Sigmoid colon (tissue), 4 donors: ENCODE results near the gene ADM.

Experiments used
- CTCF ChIP-seq, 4 experiments: fragments of 450-650 bp in 3 of 4; fragments of 200-600 bp in 1 of 4; IDR thresholded peaks; one replicate each; pipeline ENCODE4 v1.5.1; 2016 to 2019; ENCODE audit warnings: antibody characterized with exemption in 4 of 4, mild to moderate bottlenecking in 3 of 4, moderate library complexity in 2 of 4
- EP300 ChIP-seq, 4 donors: sonication (generic); formaldehyde crosslinking; IDR thresholded peaks; one replicate each; pipeline ENCODE4 v1.6.1; 2017; ENCODE audit warnings: antibody characterized with exemption in 4 of 4
- POLR2A ChIP-seq, 2 donors: fragments of 450-650 bp; IDR thresholded peaks; one replicate each; pipeline ENCODE4 v1.6.1; 2016; ENCODE audit warnings: antibody characterized with exemption in 2 of 2, mild to moderate bottlenecking in 2 of 2, moderate library complexity in 2 of 2
- POLR2AphosphoS5 ChIP-seq, 4 donors: sonication (generic); formaldehyde crosslinking; IDR thresholded peaks; one replicate each; pipeline ENCODE4 v1.6.1; 2017; ENCODE audit warnings: antibody characterized with exemption in 4 of 4

DNA sequence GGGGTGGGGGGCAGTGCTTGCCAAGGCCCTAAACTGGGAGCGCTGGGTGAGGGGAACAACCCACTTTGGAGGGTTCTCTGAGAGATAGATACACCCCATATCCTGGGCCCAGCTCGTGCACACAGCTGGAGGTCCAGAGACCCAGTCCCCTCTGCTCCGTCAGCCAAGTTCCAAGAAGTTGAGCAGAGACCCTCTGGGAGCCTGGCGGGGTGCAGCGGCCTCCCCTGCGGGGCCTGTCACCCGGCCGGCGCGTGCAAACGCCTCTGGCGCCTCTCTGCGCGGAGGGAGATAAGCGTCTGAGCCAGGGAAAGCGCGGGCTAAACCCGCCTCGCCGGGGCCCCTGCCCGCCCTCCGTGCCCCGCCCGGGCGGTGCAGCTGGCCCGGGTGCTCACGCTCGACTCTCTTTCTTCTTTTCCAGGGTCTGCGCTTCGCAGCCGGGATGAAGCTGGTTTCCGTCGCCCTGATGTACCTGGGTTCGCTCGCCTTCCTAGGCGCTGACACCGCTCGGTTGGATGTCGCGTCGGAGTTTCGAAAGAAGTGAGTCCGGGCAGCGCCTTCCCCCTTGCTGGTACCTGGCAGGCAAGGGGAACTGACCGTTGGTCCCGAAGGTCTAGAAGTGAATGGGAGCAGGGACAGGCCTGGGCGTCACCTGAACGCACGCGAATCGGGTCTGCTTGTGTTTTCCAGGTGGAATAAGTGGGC is 540 bp downstream of the ADM start:
- TF ChIP-seq CTCF (IDR thresholded peaks at IDR 0.05) (no peak), POLR2AphosphoS5 (IDR thresholded peaks at IDR 0.05) (peak in 3 of 4 donors; percentile 12 to 19 (median 18)), POLR2A (IDR thresholded peaks at IDR 0.05) (no peak), EP300 (IDR thresholded peaks at IDR 0.05) (no peak)
